HEK293T (cell line): ENCODE data around the gene KRT35.

ENCODE experiments used
- CTCF ChIA-PET: fragments of 350-600 bp; formaldehyde crosslinking; extraction: SDS; loops from one replicate; lab custom pipeline; 2021; ENCODE audit warnings: antibody characterized with exemption, inconsistent platforms; lab: Yijun Ruan, JAX
- POLR2A ChIA-PET: fragments of 350-600 bp; formaldehyde crosslinking; extraction: SDS; loops from one replicate; lab custom pipeline; 2020; ENCODE audit warnings: antibody characterized with exemption, inconsistent platforms; lab: Yijun Ruan, JAX
- DNase-seq: peaks from one replicate; pipeline ENCODE4 v3.0.0; 2012; ENCODE audit warnings: mixed read lengths; ENCODE audit errors: extremely low spot score
- ARNT ChIP-seq: fragments of 450-650 bp; IDR thresholded peaks from 2 replicates; pipeline ENCODE4 v1.6.1; 2017; ENCODE audit warnings: mild to moderate bottlenecking
- BHLHE40 ChIP-seq: fragments of 450-650 bp; IDR thresholded peaks from 2 replicates; pipeline ENCODE4 v1.6.1; 2016; ENCODE audit warnings: mild to moderate bottlenecking, moderate library complexity, borderline replicate concordance
- CTBP1 ChIP-seq: fragments of 450-650 bp; IDR thresholded peaks from 2 replicates; pipeline ENCODE4 v1.6.1; 2016; ENCODE audit warnings: borderline replicate concordance
- ELF4 ChIP-seq: fragments of 450-650 bp; IDR thresholded peaks from 2 replicates; pipeline ENCODE4 v1.6.1; 2017; ENCODE audit warnings: antibody characterized with exemption
- FOXA1 ChIP-seq: fragments of 450-650 bp; IDR thresholded peaks from 2 replicates; pipeline ENCODE4 v1.6.1; 2016; ENCODE audit warnings: mild to moderate bottlenecking
- FOXK2 ChIP-seq: fragments of 450-650 bp; IDR thresholded peaks from 2 replicates; pipeline ENCODE4 v1.6.1; 2016; ENCODE audit warnings: mild to moderate bottlenecking
- FOXM1 ChIP-seq: fragments of 450-650 bp; IDR thresholded peaks from 2 replicates; pipeline ENCODE4 v1.6.1; 2017; ENCODE audit warnings: mild to moderate bottlenecking, borderline replicate concordance
- HDGF ChIP-seq: fragments of 450-650 bp; IDR thresholded peaks from 2 replicates; pipeline ENCODE4 v1.6.1; 2017; ENCODE audit warnings: antibody characterized with exemption, borderline replicate concordance
- L3MBTL2 ChIP-seq: fragments of 450-650 bp; conservative IDR thresholded peaks from 2 replicates; pipeline ENCODE4 v1.6.1; 2016; ENCODE audit warnings: mild to moderate bottlenecking
- LEF1 ChIP-seq: fragments of 450-650 bp; IDR thresholded peaks from 2 replicates; pipeline ENCODE4 v1.6.1; 2017; ENCODE audit warnings: mild to moderate bottlenecking, borderline replicate concordance
- NFRKB ChIP-seq: fragments of 450-650 bp; IDR thresholded peaks from 2 replicates; pipeline ENCODE4 v1.6.1; 2016; ENCODE audit warnings: mild to moderate bottlenecking, moderate library complexity
- PKNOX1 ChIP-seq: fragments of 450-650 bp; IDR thresholded peaks from 2 replicates; pipeline ENCODE4 v1.6.1; 2016
- SP1 ChIP-seq: fragments of 450-650 bp; IDR thresholded peaks from 2 replicates; pipeline ENCODE4 v1.6.1; 2017
- SUZ12 ChIP-seq: fragments of 450-650 bp; IDR thresholded peaks from 2 replicates; pipeline ENCODE4 v1.6.1; 2016; ENCODE audit warnings: mild to moderate bottlenecking
- TARDBP ChIP-seq: fragments of 450-650 bp; IDR thresholded peaks from 2 replicates; pipeline ENCODE4 v1.6.1; 2016
- ZNF384 ChIP-seq: fragments of 450-650 bp; IDR thresholded peaks from 2 replicates; pipeline ENCODE4 v1.6.1; 2016

Gene KRT35

DNA sequence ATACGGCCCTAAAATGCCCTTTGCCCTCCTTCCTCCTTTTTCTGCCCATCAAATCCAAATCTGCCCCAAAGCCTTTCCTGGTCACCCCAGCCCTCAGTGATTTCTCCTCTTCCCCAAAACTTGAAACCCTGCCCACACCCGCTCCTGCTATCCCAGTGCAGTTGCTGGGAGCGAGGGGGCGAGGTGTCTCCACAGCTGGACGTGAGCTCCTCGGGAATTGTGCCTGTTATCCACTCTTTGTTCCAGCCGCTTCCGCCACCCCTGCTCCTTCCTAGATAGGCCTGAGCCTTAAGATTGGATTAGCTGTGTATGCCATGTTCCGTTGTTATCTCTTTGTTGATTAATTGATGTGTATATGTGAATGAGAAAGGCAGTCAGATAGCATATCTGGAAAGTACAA lies 2.6 kb upstream of the KRT35 start:
- TF ChIP-seq ZNF384 (no peak), CTBP1 (no peak), SP1 (no peak), BHLHE40 (no peak), FOXM1 (no peak), TARDBP (no peak), LEF1 (no peak), ELF4 (no peak), L3MBTL2 (no peak), HDGF (no peak), FOXK2 (no peak), PKNOX1 (no peak), ARNT (no peak), FOXA1 (no peak)
- ChIA-PET POLR2A (no interaction called here), CTCF (interaction anchor here (1.7 kb wide), 1 partner anchor 165 kb away, joined by 6 read pairs; no protein-coding TSS in a partner anchor)
- no peak for DNase-seq

- CTCF ChIA-PET: no interaction called here
- POLR2A ChIA-PET: no interaction called here
- DNase-seq: no peak
- TF ChIP-seq SP1 (no peak), HDGF (no peak), FOXA1 (no peak), CTBP1 (no peak), SUZ12 (no peak), TARDBP (no peak), ARNT (no peak), LEF1 (no peak), FOXK2 (no peak), L3MBTL2 (no peak), FOXM1 (no peak), ELF4 (no peak), NFRKB (no peak), ZNF384 (no peak), PKNOX1 (no peak), BHLHE40 (no peak)
These were observed 370 bp downstream of the KRT35 start for GRCh38 chr17:41480581-41480980.

DNA sequence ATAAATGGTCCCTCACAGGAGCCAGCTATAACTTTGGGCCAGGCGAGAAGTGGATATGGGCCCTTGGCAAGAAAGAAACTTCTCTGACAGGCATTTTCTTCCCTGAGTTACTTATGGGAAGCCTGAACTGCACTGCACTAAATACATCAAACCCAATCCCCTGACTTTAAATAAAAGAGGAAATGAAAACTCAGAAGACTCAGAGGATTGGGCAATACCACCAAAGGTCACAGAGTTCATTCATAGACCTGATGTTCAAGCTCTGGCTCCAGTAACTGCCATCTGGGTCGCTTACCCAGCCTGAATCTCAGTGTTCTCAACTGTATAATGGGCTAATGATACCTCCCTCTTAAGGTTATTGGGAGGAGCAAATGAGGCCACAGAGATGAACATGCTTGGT lies 815 bp downstream of the KRT35 start:
- ChIA-PET CTCF (interaction anchor here (0.8 kb wide), 1 partner anchor 69 kb away, joined by 3 read pairs; no protein-coding TSS in a partner anchor), POLR2A (no interaction called here)
- no peak for TF ChIP-seq FOXK2
- TF ChIP-seq FOXM1: no peak
- no peak for TF ChIP-seq FOXA1
- TF ChIP-seq SP1: no peak
- TF ChIP-seq ELF4: no peak
- TF ChIP-seq LEF1: no peak
- TF ChIP-seq SUZ12: no peak
- no peak for TF ChIP-seq NFRKB
- no peak for DNase-seq

DNA sequence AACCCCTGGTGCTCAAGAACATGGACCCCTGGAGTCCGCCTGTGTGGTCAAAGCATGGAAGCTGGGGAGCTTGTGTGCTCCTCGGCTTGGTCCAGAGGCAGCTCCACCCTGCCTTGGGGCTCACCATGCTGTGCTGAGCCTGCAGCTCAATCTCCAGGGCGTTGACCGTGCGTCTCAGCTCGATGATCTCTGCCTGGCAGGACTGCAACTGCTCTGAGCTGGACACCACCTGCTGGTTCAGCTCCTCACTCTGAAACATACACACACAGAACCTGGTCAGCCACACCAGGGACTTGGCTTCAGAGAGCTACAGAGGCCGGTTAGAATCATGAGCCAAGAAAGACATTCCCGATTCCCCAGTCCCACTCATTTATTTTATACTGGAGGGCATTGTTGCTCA lies 2.7 kb downstream of the KRT35 start:
- ChIA-PET POLR2A (interaction anchor here (1.1 kb wide), 1 partner anchor 211 kb away, joined by 3 read pairs; no protein-coding TSS in a partner anchor), CTCF (interaction anchor here (0.6 to 1.5 kb wide), 3 partner anchors 12 to 185 kb away, joined by 3 read pairs; no protein-coding TSS in a partner anchor)
- TF ChIP-seq FOXM1 (no peak), BHLHE40 (no peak)
- DNase-seq: no peak

DNA sequence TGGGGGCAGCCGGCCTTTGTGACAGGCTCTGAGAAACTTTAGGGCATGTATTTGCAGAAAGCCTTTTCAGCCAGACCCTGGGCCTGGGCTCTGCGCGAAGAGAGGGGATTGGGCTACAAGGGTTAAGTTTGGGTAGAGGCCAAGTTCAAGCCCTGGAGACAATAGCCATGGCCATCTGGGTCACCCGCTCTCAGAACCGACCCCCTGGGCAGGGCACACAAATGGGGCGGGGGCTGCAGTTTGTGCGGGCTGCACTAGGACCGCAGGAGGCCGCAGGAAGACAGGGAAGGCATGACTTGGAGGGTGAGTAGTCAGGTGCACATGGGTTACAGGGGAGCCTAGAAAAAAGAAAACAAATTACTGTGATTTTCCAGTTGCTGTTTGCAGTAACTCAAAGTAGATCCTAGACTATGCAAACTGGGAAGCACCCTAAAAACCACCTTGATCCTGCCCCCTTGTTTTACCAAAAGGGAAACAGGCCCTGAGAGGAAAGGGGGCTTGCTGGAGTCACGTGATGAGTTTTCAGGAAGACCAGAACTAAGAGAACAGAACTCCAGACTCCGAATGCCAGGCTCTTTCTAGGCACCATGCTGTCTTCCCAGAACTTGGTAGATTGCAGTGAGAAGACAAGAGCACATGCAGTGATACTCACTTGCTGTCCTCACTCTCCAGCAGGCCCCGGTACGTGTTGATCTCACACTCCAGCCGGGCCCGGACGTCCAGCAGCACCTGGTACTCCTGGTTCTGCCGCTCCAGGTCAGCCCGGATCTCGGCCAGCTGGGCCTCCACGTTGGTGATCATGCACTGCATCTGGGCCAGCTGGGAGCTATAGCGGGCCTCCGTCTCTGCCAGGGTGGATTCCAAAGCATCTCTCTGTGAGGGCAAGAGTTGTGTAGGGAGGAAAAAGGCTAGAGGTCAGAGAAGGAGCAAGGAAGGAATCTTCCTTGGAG lies 3.8 kb downstream of the KRT35 start:
- POLR2A ChIA-PET: interaction anchor here (1.1 kb wide), 1 partner anchor 212 kb away, joined by 3 read pairs; no protein-coding TSS in a partner anchor
- no peak for TF ChIP-seq NFRKB
- no peak for TF ChIP-seq FOXK2
- TF ChIP-seq SUZ12: no peak
- TF ChIP-seq L3MBTL2: no peak
- TF ChIP-seq LEF1: no peak
- TF ChIP-seq SP1: no peak
- TF ChIP-seq ELF4: no peak
- TF ChIP-seq CTBP1: no peak
- no peak for TF ChIP-seq TARDBP
- no peak for TF ChIP-seq ZNF384
- no peak for TF ChIP-seq BHLHE40
- TF ChIP-seq ARNT: no peak
- DNase-seq: no peak
- CTCF ChIA-PET: no interaction called here

- TF ChIP-seq LEF1 (no peak), CTBP1 (no peak), ZNF384 (no peak), SUZ12 (no peak), HDGF (no peak), SP1 (no peak), ARNT (no peak), ELF4 (no peak), NFRKB (no peak), PKNOX1 (no peak), BHLHE40 (no peak), FOXM1 (no peak)
- DNase-seq: no peak
- ChIA-PET CTCF (interaction anchor here (1.1 kb wide), 1 partner anchor 10 kb away, joined by 4 read pairs; no protein-coding TSS in a partner anchor), POLR2A (no interaction called here)
These were observed 5.5 kb downstream of the KRT35 start for GRCh38 chr17:41475421-41475820.
